Heart right ventricle (tissue), 16 donors: Measurements from ENCODE around the gene MTCH2. TPM values are rescaled to one million over a fixed set of nuclear protein-coding genes. Genes with fewer than 3 reads are reported as not detected.

Experiments
- ATAC-seq, 8 donors: fragments of 200-7000 bp; cut with Tn5 transposase; one replicate each; pipeline ENCODE4 v1.9.1; 2020; ENCODE audit warnings: mild to moderate bottlenecking in 8 of 8, moderate library complexity in 8 of 8, moderate number of reproducible peaks in 1 of 8
- DNase-seq, 2 donors: peaks; one replicate each; pipeline ENCODE4 v3.0.0-alpha.2; 2020
- H3K27ac ChIP-seq, 10 donors: fragments of 200-600 bp; sonication (generic) in 2 of 10; one replicate each; pipeline versions ENCODE4 v1.5.0 to v1.8.0; 2020 to 2022; ENCODE audit warnings: mild to moderate bottlenecking in 3 of 10
- H3K27me3 ChIP-seq, 7 donors: fragments of 200-600 bp; one replicate each; pipeline ENCODE4 v1.8.0; 2021 to 2022; ENCODE audit warnings: mild to moderate bottlenecking in 2 of 7
- H3K36me3 ChIP-seq, 9 donors: fragments of 200-600 bp; sonication (generic) in 1 of 9; one replicate each; pipeline versions ENCODE4 v1.5.0 to v1.8.0; 2020 to 2022; ENCODE audit warnings: mild to moderate bottlenecking in 2 of 9
- H3K4me1 ChIP-seq, 9 donors: fragments of 200-600 bp; sonication (generic) in 1 of 9; one replicate each; pipeline versions ENCODE4 v1.5.0 to v1.8.0; 2020 to 2022; ENCODE audit warnings: mild to moderate bottlenecking in 4 of 9
- H3K4me3 ChIP-seq, 10 donors: fragments of 200-600 bp; sonication (generic) in 2 of 10; one replicate each; pipeline versions ENCODE4 v1.5.0 to v1.8.0; 2020 to 2022; ENCODE audit warnings: mild to moderate bottlenecking in 7 of 10, moderate library complexity in 2 of 10
- H3K9me3 ChIP-seq, 11 donors: fragments of 200-600 bp in 10 of 11; sonication (generic) in 2 of 11; one replicate each; pipeline versions ENCODE4 v1.5.0 to v1.8.0; 2013 to 2022; ENCODE audit warnings: mild to moderate bottlenecking in 2 of 11, control low read depth in 1 of 11, moderate library complexity in 1 of 11
- WGBS, 2 donors: extraction: QIAGEN DNeasy Blood & Tissue Kit; methylation state at CpG; one replicate each; pipeline ENCODE4 v1.1.7; 2013; ENCODE audit warnings: inconsistent platforms in 1 of 2; 5-methylcytosine and 5-hydroxymethylcytosine counted together
- intact Hi-C, 10 donors: fragments of 100-400 bp; cut with DNase I; formaldehyde crosslinking; loops; one replicate each; pipeline versions ENCODE4 v1.11.1 to v1.14.2; 2022
- polyA plus RNA-seq, 2 donors: library from polyadenylated mRNA; stranded (reverse); fragments of 200-250 nt; gene quantifications; one replicate each; pipeline ENCODE4 v1.2.3, GENCODE V29; 2013
- total RNA-seq, 10 donors: library from RNA; stranded (reverse); fragmentation: NEBNext Ultra II Directional in 3 of 10; extraction: Animal tissue kit (Norgen Biotek cat#: 25700) in 3 of 10; gene quantifications; one replicate each; pipeline versions ENCODE4 v1.2.1 to v1.2.4, GENCODE V29; 2021 to 2023
- TF ChIP-seq, protein P1 (sequence below), 9 donors: fragments of 200-600 bp; sonication (generic) in 2 of 9; IDR thresholded peaks; one replicate each; pipeline versions ENCODE4 v1.5.0 to v1.8.0; 2021 to 2022; ENCODE audit warnings: antibody characterized with exemption in 9 of 9, mild to moderate bottlenecking in 5 of 9, moderate library complexity in 1 of 9
- donor health status: Arrhythmogenic right ventricular cardiomyopathy.
- donor health status: ischemic (EF 13 %, LVEDD 7.1; RV severe dilation, severe dysfunction).
- donor health status: healthy with polysubstance abuse.
- donor health status: DM: no; HTN: yes; CAD: no.
- donor health status: DM: no; HTN: no; CAD: no.
- donor health status: ischemic (EF 25% LVEDD 6.9; RV normal size, moderate dysfunction).
- donor health status: ischemic (EF 25% LVEDD 5.7; RV mildly dilated, moderate dysfunction).
- donor health status: healthy.
- donor health status: DM: yes; HTN: yes; CAD: no.
- donor health status: Ischemic cardiomyopathy.
- donor health status: ischemic (EF 35%, LVEDD 5.7; RV mildly dilated, moderate dysfunction).
- donor health status: nonischemic (EF 11% LVEDD 7.7; RV severe dilation, severe dysfunction).
- donor health status: DM: yes; HTN: yes; CAD: no.
- donor health status: PGD.
- donor health status: ischemic (EF 29% LVEDD 5.4; RV normal size, mild dysfunction).
- donor health status: nonischemic (EF 23%, LVEDD 6.1; RV moderate dilation, normal function).

Gene MTCH2
- total and polyA plus RNA-seq, 12 donors: 23.8 to 137 (median 104) TPM

GRCh38 chr11:47603295-47603694 lies 39.1 kb downstream of the MTCH2 start:
- Histone ChIP-seq H3K27me3 (no peaks in the 10 kb centered on the region), H3K9me3 (no peaks in the 10 kb centered on the region), H3K4me1 (peaks cover 3 to 29% (median 22%) of the 10 kb centered on the region in 9 donors), H3K4me3 (no peak overlapping the region), H3K27ac (no peak overlapping the region), H3K36me3 (no peaks in the 10 kb centered on the region)
- TF ChIP-seq, protein P1, sequence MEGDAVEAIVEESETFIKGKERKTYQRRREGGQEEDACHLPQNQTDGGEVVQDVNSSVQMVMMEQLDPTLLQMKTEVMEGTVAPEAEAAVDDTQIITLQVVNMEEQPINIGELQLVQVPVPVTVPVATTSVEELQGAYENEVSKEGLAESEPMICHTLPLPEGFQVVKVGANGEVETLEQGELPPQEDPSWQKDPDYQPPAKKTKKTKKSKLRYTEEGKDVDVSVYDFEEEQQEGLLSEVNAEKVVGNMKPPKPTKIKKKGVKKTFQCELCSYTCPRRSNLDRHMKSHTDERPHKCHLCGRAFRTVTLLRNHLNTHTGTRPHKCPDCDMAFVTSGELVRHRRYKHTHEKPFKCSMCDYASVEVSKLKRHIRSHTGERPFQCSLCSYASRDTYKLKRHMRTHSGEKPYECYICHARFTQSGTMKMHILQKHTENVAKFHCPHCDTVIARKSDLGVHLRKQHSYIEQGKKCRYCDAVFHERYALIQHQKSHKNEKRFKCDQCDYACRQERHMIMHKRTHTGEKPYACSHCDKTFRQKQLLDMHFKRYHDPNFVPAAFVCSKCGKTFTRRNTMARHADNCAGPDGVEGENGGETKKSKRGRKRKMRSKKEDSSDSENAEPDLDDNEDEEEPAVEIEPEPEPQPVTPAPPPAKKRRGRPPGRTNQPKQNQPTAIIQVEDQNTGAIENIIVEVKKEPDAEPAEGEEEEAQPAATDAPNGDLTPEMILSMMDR (IDR thresholded peaks at IDR 0.05): no peak
- WGBS, 2 donors: 94 to 96% methylated on average over 4 of the region's 4 CpGs
- no peak for DNase-seq
- ATAC-seq: no peak
- intact Hi-C loops: no loop called here

DNA sequence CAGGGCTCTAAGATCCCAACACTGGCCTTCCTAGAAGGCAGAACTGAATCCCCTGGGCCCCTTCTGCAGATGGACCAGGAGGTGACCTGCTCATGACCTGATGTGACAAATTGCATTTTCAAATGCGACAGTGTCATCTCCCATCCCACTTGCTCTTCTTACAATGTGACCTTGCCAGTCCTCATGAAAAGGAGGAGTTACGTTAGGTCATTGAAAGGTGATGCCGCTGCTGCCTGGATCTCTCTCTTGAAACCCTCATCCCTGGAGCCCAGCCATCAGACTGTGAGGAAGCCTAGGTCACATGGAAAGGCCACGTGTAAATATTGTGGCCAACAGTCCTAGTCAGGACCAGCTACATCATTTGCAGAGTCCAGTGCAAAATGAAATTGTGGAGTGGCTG lies 42.5 kb downstream of the MTCH2 start:
- DNase-seq: no peak

GRCh38 chr11:47595967-47596366 lies 46.4 kb downstream of the MTCH2 start:
- Histone ChIP-seq H3K36me3 (no peaks in the 10 kb centered on the region), H3K4me3 (no peak overlapping the region), H3K4me1 (peaks cover 2 to 23% (median 18%) of the 10 kb centered on the region in 9 donors), H3K27ac (no peak overlapping the region), H3K27me3 (peaks cover 0 to 42% (median 34%) of the 10 kb centered on the region in 7 donors), H3K9me3 (no peaks in the 10 kb centered on the region)
- no peak for ATAC-seq
- 100% methylated on average over 1 of the region's 1 CpG for WGBS, 2 donors
- intact Hi-C loops: no loop called here
- TF ChIP-seq, protein P1 (IDR thresholded peaks at IDR 0.05): no peak
- no peak for DNase-seq

More for the DNA sequence above, 42.5 kb downstream of the MTCH2 start:
- TF ChIP-seq, protein P1 (IDR thresholded peaks at IDR 0.05): no peak
- intact Hi-C loops: no loop called here
- no peak overlapping the region for H3K27ac ChIP-seq
- peak in 1 of 8 donors; percentile 36 for ATAC-seq
- H3K4me3 ChIP-seq: no peak overlapping the region
- 66 to 81% methylated on average over 4 of the region's 4 CpGs for WGBS, 2 donors
- H3K36me3 ChIP-seq: no peaks in the 10 kb centered on the region
- H3K27me3 ChIP-seq: peaks cover 0 to 7% (median 2%) of the 10 kb centered on the region in 7 donors
- peaks cover 0 to 7% (median 1%) of the 10 kb centered on the region in 9 donors for H3K4me1 ChIP-seq
- H3K9me3 ChIP-seq: no peaks in the 10 kb centered on the region

GRCh38 chr11:47595029-47595428 lies 47.3 kb downstream of the MTCH2 start:
- intact Hi-C loops: no loop called here
- ATAC-seq (peak; percentile 72 to 94 (median 84)), DNase-seq (peak; percentile 35 to 42)
- Histone ChIP-seq H3K27ac (no peak overlapping the region), H3K4me3 (no peak overlapping the region), H3K9me3 (no peaks in the 10 kb centered on the region), H3K36me3 (no peaks in the 10 kb centered on the region), H3K4me1 (peaks cover 2 to 23% (median 18%) of the 10 kb centered on the region in 9 donors), H3K27me3 (peaks cover 0 to 52% (median 42%) of the 10 kb centered on the region in 7 donors)
- 39 to 44% methylated on average over 7 of the region's 7 CpGs for WGBS, 2 donors
- TF ChIP-seq, protein P1 (IDR thresholded peaks at IDR 0.05): peak in 1 of 9 donors; percentile 5
